Transverse colon (tissue), 4 donors: ENCODE results near the gene NAV3. TPM values are rescaled to one million over a fixed set of nuclear protein-coding genes. Genes with fewer than 3 reads are reported as not detected.

Experiments used
- DNase-seq: peaks from one replicate; pipeline ENCODE4 v3.0.0-alpha.2; 2019
- H3K27ac ChIP-seq, 4 donors: fragments of 200-600 bp; sonication (generic); 2 replicates each; pipeline ENCODE4 v1.5.1; 2016 to 2018; ENCODE audit warnings: inconsistent platforms in 4 of 4
- H3K27me3 ChIP-seq: fragments of 200-600 bp; sonication (generic); 2 replicates; pipeline ENCODE4 v1.5.1; 2017; ENCODE audit warnings: inconsistent platforms
- H3K36me3 ChIP-seq, 4 donors: fragments of 200-600 bp; sonication (generic); 2 replicates each; pipeline ENCODE4 v1.5.1; 2017 to 2019; ENCODE audit warnings: inconsistent platforms in 4 of 4
- H3K4me1 ChIP-seq, 4 donors: fragments of 200-600 bp; sonication (generic); 2 replicates each; pipeline ENCODE4 v1.5.1; 2017 to 2020; ENCODE audit warnings: inconsistent platforms in 4 of 4
- H3K4me3 ChIP-seq, 4 donors: fragments of 200-600 bp; sonication (generic); 1 replicate in 1 of 4; 2 replicates in 3 of 4; pipeline versions ENCODE4 v1.5.1 to v1.6.1; 2017 to 2019; ENCODE audit warnings: inconsistent platforms in 4 of 4
- H3K9me3 ChIP-seq, 2 donors: fragments of 200-600 bp; sonication (generic); 2 replicates each; pipeline ENCODE4 v1.5.1; 2017 to 2019; ENCODE audit warnings: inconsistent platforms in 2 of 2
- CTCF ChIP-seq, 5 experiments: fragments of 200-600 bp in 3 of 5; fragments of 450-650 bp in 2 of 5; sonication (generic) in 3 of 5; IDR thresholded peaks; 1 replicate in 2 of 5; 2 replicates in 3 of 5; pipeline ENCODE4 v1.5.1; 2016 to 2017; ENCODE audit warnings: antibody characterized with exemption in 5 of 5, inconsistent platforms in 3 of 5, mild to moderate bottlenecking in 2 of 5, moderate library complexity in 1 of 5
- EP300 ChIP-seq: sonication (generic); formaldehyde crosslinking; IDR thresholded peaks from one replicate; pipeline ENCODE4 v1.6.1; 2017; ENCODE audit warnings: antibody characterized with exemption, low read depth
- POLR2A ChIP-seq: fragments of 450-650 bp; IDR thresholded peaks from one replicate; pipeline ENCODE4 v1.6.1; 2016; ENCODE audit warnings: antibody characterized with exemption, mild to moderate bottlenecking, moderate library complexity
- POLR2AphosphoS5 ChIP-seq, 3 donors: sonication (generic); formaldehyde crosslinking; IDR thresholded peaks; one replicate each; pipeline ENCODE4 v1.6.1; 2016; ENCODE audit warnings: antibody characterized with exemption in 3 of 3
- WGBS, 2 donors: methylation state at CpG; one replicate each; pipeline ENCODE4 v1.1.5; 2018; ENCODE audit warnings: low coverage in 1 of 2; 5-methylcytosine and 5-hydroxymethylcytosine counted together
- in situ Hi-C, 4 donors: fragments of 200-750 bp; cut with MboI; loops; one replicate each; pipeline versions ENCODE4 v1.15.0 to v1.15.1; 2017; ENCODE audit warnings: low sequenced_read_pairs in 3 of 4, low pct_ligation_motif_present in 1 of 4, low pct_unique_long_range_greater_than_20kb in 1 of 4
- intact Hi-C: fragments of 100-400 bp; cut with DNase I; formaldehyde crosslinking; loops from one replicate; pipeline ENCODE4 v1.15.1; 2023; ENCODE audit warnings: low total_unique reads
- total RNA-seq, 4 donors: library from RNA; depleted of rRNA; stranded (reverse); fragments of >200 nt; gene quantifications; one replicate each; pipeline ENCODE4 v1.1.0, GENCODE V29; 2016

Gene NAV3
- total RNA-seq, 4 donors from 2014 or later: 1.1 to 10.6 (median 3.6) TPM

- Histone ChIP-seq H3K4me1 (peaks cover 0 to 3% (median 0%) of the 10 kb centered on the region in 4 donors), H3K9me3 (no peaks in the 10 kb centered on the region), H3K36me3 (no peaks in the 10 kb centered on the region), H3K4me3 (no peak overlapping the region), H3K27me3 (no peaks in the 10 kb centered on the region), H3K27ac (no peak overlapping the region)
- 88% methylated on average over 1 of the region's 1 CpG; no CpG with 5 or more reads in 1 of the 2 donors for WGBS, 2 donors
- TF ChIP-seq POLR2A (no peak), EP300 (no peak)
- in situ Hi-C loops (no loop called here), intact Hi-C loops (no loop called here)
- no peak for DNase-seq
These were observed 109.3 kb downstream of the NAV3 start for GRCh38 chr12:77940011-77940423.

- Histone ChIP-seq H3K27ac (no peak overlapping the region), H3K4me1 (peaks cover 0 to 3% (median 0%) of the 10 kb centered on the region in 4 donors), H3K4me3 (no peak overlapping the region), H3K9me3 (no peaks in the 10 kb centered on the region), H3K27me3 (no peaks in the 10 kb centered on the region), H3K36me3 (no peaks in the 10 kb centered on the region)
- no peak for DNase-seq
- in situ Hi-C loops: no loop called here
- WGBS, 2 donors: 27 to 51% methylated on average over 2 of the region's 2 CpGs
- intact Hi-C loops: no loop called here
- TF ChIP-seq POLR2A (no peak), POLR2AphosphoS5 (IDR thresholded peaks at IDR 0.05) (no peak), CTCF (IDR thresholded peaks at IDR 0.05) (no peak)
These were observed 109.9 kb downstream of the NAV3 start for GRCh38 chr12:77940567-77940966.

- Histone ChIP-seq H3K4me3 (no peak overlapping the region), H3K36me3 (no peaks in the 10 kb centered on the region), H3K9me3 (no peaks in the 10 kb centered on the region), H3K27me3 (no peaks in the 10 kb centered on the region), H3K4me1 (peaks cover 0 to 3% (median 0%) of the 10 kb centered on the region in 4 donors), H3K27ac (no peak overlapping the region)
- intact Hi-C loops: no loop called here
- 47 to 63% methylated on average over 1 of the region's 1 CpG for WGBS, 2 donors
- in situ Hi-C loops: no loop called here
- no peak for DNase-seq
- no peak for TF ChIP-seq POLR2AphosphoS5 (IDR thresholded peaks at IDR 0.05)
- no peak for TF ChIP-seq EP300
- TF ChIP-seq POLR2A: no peak
- TF ChIP-seq CTCF (IDR thresholded peaks at IDR 0.05): no peak
These were observed 110.7 kb downstream of the NAV3 start for GRCh38 chr12:77941401-77941800.

- intact Hi-C loops: no loop called here
- WGBS, 2 donors: 61 to 73% methylated on average over 1 of the region's 1 CpG
- TF ChIP-seq POLR2AphosphoS5 (IDR thresholded peaks at IDR 0.05) (no peak), EP300 (no peak), POLR2A (no peak), CTCF (IDR thresholded peaks at IDR 0.05) (no peak)
These were observed 112.8 kb downstream of the NAV3 start for GRCh38 chr12:77943466-77943865.

GRCh38 chr12:77946541-77947061 lies 115.9 kb downstream of the NAV3 start:
- no peaks in the 10 kb centered on the region for H3K27me3 ChIP-seq
- in situ Hi-C loops (no loop called here), intact Hi-C loops (no loop called here)
- TF ChIP-seq EP300: no peak
- no peak for TF ChIP-seq POLR2A
- no peak for TF ChIP-seq POLR2AphosphoS5 (IDR thresholded peaks at IDR 0.05)
- TF ChIP-seq CTCF (IDR thresholded peaks at IDR 0.05): no peak
- no peaks in the 10 kb centered on the region for H3K4me1 ChIP-seq
- no peaks in the 10 kb centered on the region for H3K36me3 ChIP-seq
- H3K27ac ChIP-seq: no peak overlapping the region
- DNase-seq: no peak
- WGBS, 2 donors: 79% methylated on average over 2 of the region's 2 CpGs
- no peaks in the 10 kb centered on the region for H3K9me3 ChIP-seq
- no peak overlapping the region for H3K4me3 ChIP-seq

More at GRCh38 chr12:77943466-77943865, 112.8 kb downstream of the NAV3 start:
- no peaks in the 10 kb centered on the region for H3K27me3 ChIP-seq
- H3K9me3 ChIP-seq: no peaks in the 10 kb centered on the region
- in situ Hi-C loops: no loop called here
- H3K4me3 ChIP-seq: no peak overlapping the region
- H3K27ac ChIP-seq: no peak overlapping the region
- H3K36me3 ChIP-seq: no peaks in the 10 kb centered on the region
- H3K4me1 ChIP-seq: peaks cover 0 to 3% (median 0%) of the 10 kb centered on the region in 4 donors
- no peak for DNase-seq
